DOHH2 (cell line): ENCODE results near the gene TXNIP.

Experiments
- H3F3A ChIP-seq: fragments of 200-600 bp; sonication (generic), shearing (Covaris generic); 2 replicates; pipeline ENCODE4 v1.6.0; 2016; ENCODE audit warnings: antibody characterized with exemption, mild to moderate bottlenecking; ENCODE audit not compliant: control insufficient read depth, insufficient read depth
- H3K27ac ChIP-seq: fragments of 200-600 bp; sonication (generic); 2 replicates; pipeline ENCODE4 v1.5.1; 2014; ENCODE audit warnings: low read depth, mild to moderate bottlenecking, low read length, moderate library complexity
- H3K27me3 ChIP-seq: fragments of 200-600 bp; sonication (generic); 2 replicates; pipeline ENCODE4 v1.6.1; 2014; ENCODE audit warnings: mild to moderate bottlenecking, low read length, mixed read lengths; ENCODE audit not compliant: control insufficient read depth
- H3K36me3 ChIP-seq: fragments of 200-600 bp; sonication (generic); 2 replicates; pipeline ENCODE4 v1.6.1; 2014; ENCODE audit warnings: mild to moderate bottlenecking, low read length, moderate library complexity, mixed read lengths; ENCODE audit not compliant: control insufficient read depth
- H3K4me1 ChIP-seq: fragments of 200-600 bp; sonication (generic); 2 replicates; pipeline ENCODE4 v1.6.1; 2014; ENCODE audit warnings: mild to moderate bottlenecking, low read length, mixed read lengths; ENCODE audit not compliant: control insufficient read depth
- H3K4me2 ChIP-seq: fragments of 200-600 bp; sonication (generic); 2 replicates; pipeline ENCODE4 v1.6.0; 2014; ENCODE audit warnings: mild to moderate bottlenecking, low read length, moderate library complexity
- H3K4me3 ChIP-seq: fragments of 200-600 bp; sonication (generic); 2 replicates; pipeline ENCODE4 v1.5.1; 2014; ENCODE audit warnings: mild to moderate bottlenecking, low read length, mixed read lengths
- H3K79me2 ChIP-seq: fragments of 200-600 bp; sonication (generic); 2 replicates; pipeline ENCODE4 v1.6.1; 2014; ENCODE audit warnings: mild to moderate bottlenecking, low read length, mixed read lengths; ENCODE audit not compliant: control insufficient read depth
- H3K9me2 ChIP-seq: fragments of 200-600 bp; sonication (generic); replicated peaks from 2 replicates; pipeline ENCODE4 v1.6.1; 2014; ENCODE audit warnings: mild to moderate bottlenecking, low read length, mixed read lengths; ENCODE audit not compliant: control insufficient read depth
- H3K9me3 ChIP-seq: fragments of 200-600 bp; sonication (generic); 2 replicates; pipeline ENCODE4 v1.6.1; 2014; ENCODE audit warnings: antibody characterized with exemption, low read length, mixed read lengths; ENCODE audit not compliant: control insufficient read depth, insufficient read depth
- H4K20me1 ChIP-seq: fragments of 200-600 bp; sonication (generic); 2 replicates; pipeline ENCODE4 v1.6.0; 2014; ENCODE audit warnings: low read depth, mild to moderate bottlenecking, antibody characterized with exemption, low read length, moderate library complexity; ENCODE audit not compliant: control insufficient read depth, insufficient read depth
- CTCF ChIP-seq: fragments of 200-600 bp; sonication (generic); IDR thresholded peaks from one replicate; pipeline ENCODE4 v1.5.1; 2014; ENCODE audit warnings: antibody characterized with exemption, mild to moderate bottlenecking, low read depth, low read length; ENCODE audit not compliant: poor library complexity, severe bottlenecking
- EZH2phosphoT487 ChIP-seq: fragments of 200-600 bp; sonication (generic); IDR thresholded peaks from 2 replicates; pipeline ENCODE4 v1.6.1; 2017; ENCODE audit warnings: borderline replicate concordance, mild to moderate bottlenecking, antibody characterized with exemption, low read length, moderate library complexity, mixed read lengths

TXNIP gene

GRCh38 chr1:145983960-145984830 lies 12.2 kb downstream of the TXNIP start:
- Histone ChIP-seq H3K9me2 (no peaks in the 10 kb centered on the region), H3F3A (peaks cover 15% of the 10 kb centered on the region), H3K9me3 (no peaks in the 10 kb centered on the region), H3K36me3 (peaks cover 4% of the 10 kb centered on the region), H3K27me3 (no peaks in the 10 kb centered on the region), H3K4me2 (no peak overlapping the region), H3K79me2 (no peaks in the 10 kb centered on the region), H3K4me1 (peaks cover 67% of the 10 kb centered on the region), H3K4me3 (no peak overlapping the region), H4K20me1 (no peaks in the 10 kb centered on the region), H3K27ac (no peak overlapping the region)
- TF ChIP-seq EZH2phosphoT487 (no peak), CTCF (no peak)

- Histone ChIP-seq H3K27ac (no peak overlapping the region), H3K4me2 (no peak overlapping the region), H3K9me2 (no peaks in the 10 kb centered on the region), H3K36me3 (peaks cover 13% of the 10 kb centered on the region), H3K27me3 (no peaks in the 10 kb centered on the region), H3K4me1 (peaks cover 69% of the 10 kb centered on the region), H3K9me3 (no peaks in the 10 kb centered on the region), H3K4me3 (no peak overlapping the region), H3K79me2 (no peaks in the 10 kb centered on the region), H4K20me1 (no peaks in the 10 kb centered on the region), H3F3A (peaks cover 23% of the 10 kb centered on the region)
- no peak for TF ChIP-seq CTCF
- TF ChIP-seq EZH2phosphoT487 = no peak
Observed at GRCh38 chr1:145983206-145983675, 13.1 kb downstream of the TXNIP start.

GRCh38 chr1:145982010-145982723 lies 14.2 kb downstream of the TXNIP start:
- peaks cover 28% of the 10 kb centered on the region for H3F3A ChIP-seq
- no peaks in the 10 kb centered on the region for H3K9me2 ChIP-seq
- H3K4me1 ChIP-seq = peaks cover 72% of the 10 kb centered on the region
- TF ChIP-seq CTCF (no peak), EZH2phosphoT487 (no peak)
- no peak overlapping the region for H3K27ac ChIP-seq
- no peaks in the 10 kb centered on the region for H4K20me1 ChIP-seq
- no peaks in the 10 kb centered on the region for H3K79me2 ChIP-seq
- no peaks in the 10 kb centered on the region for H3K9me3 ChIP-seq
- H3K4me2 ChIP-seq = no peak overlapping the region
- H3K27me3 ChIP-seq = no peaks in the 10 kb centered on the region
- peaks cover 19% of the 10 kb centered on the region for H3K36me3 ChIP-seq
- no peak overlapping the region for H3K4me3 ChIP-seq
